C4-2B (cell line): ENCODE results near the gene RBP3.

Experiments
- ZFX ChIP-seq: fragments of 450-650 bp; IDR thresholded peaks from 2 replicates; pipeline ENCODE4 v1.6.1; 2017
- TF ChIP-seq, protein P1 (sequence below): fragments of 450-650 bp; conservative IDR thresholded peaks from 2 replicates; pipeline ENCODE4 v1.5.1; 2017; ENCODE audit warnings: mild to moderate bottlenecking

DNA sequence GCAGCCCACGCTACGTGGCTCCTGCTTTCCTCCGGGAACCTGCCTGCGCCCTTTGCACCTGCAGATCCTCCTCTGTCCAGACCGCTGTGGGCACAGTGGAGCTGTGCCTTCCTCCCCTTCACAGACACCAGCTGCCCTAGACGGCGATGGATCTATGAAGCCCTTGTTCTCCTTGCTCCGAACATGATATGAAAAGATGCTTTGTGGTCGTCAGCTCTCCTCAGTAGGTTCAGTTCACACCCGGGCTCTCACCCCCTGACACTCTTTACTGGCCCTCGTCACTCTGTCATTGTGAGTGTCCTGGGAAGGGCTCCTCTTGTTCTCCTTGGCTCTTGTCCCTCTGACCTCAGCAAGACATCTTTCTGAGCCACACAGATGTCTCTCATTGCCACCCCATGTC lies 31.7 kb downstream of the RBP3 start:
- TF ChIP-seq, protein P1, sequence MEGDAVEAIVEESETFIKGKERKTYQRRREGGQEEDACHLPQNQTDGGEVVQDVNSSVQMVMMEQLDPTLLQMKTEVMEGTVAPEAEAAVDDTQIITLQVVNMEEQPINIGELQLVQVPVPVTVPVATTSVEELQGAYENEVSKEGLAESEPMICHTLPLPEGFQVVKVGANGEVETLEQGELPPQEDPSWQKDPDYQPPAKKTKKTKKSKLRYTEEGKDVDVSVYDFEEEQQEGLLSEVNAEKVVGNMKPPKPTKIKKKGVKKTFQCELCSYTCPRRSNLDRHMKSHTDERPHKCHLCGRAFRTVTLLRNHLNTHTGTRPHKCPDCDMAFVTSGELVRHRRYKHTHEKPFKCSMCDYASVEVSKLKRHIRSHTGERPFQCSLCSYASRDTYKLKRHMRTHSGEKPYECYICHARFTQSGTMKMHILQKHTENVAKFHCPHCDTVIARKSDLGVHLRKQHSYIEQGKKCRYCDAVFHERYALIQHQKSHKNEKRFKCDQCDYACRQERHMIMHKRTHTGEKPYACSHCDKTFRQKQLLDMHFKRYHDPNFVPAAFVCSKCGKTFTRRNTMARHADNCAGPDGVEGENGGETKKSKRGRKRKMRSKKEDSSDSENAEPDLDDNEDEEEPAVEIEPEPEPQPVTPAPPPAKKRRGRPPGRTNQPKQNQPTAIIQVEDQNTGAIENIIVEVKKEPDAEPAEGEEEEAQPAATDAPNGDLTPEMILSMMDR = no peak
- TF ChIP-seq ZFX = no peak
